VCaP (cell line): ENCODE results near the gene B3GAT2.

Experiments used
- H3K27ac ChIP-seq: fragments of 450-650 bp; 2 replicates; pipeline ENCODE4 v1.5.1; 2017
- TF ChIP-seq, protein P1 (sequence below): fragments of 450-650 bp; conservative IDR thresholded peaks from 2 replicates; pipeline ENCODE4 v1.5.1; 2017; ENCODE audit warnings: mild to moderate bottlenecking, moderate library complexity

The B3GAT2 gene

GRCh38 chr6:70874181-70874913 lies 82.5 kb downstream of the B3GAT2 start:
- TF ChIP-seq, protein P1, sequence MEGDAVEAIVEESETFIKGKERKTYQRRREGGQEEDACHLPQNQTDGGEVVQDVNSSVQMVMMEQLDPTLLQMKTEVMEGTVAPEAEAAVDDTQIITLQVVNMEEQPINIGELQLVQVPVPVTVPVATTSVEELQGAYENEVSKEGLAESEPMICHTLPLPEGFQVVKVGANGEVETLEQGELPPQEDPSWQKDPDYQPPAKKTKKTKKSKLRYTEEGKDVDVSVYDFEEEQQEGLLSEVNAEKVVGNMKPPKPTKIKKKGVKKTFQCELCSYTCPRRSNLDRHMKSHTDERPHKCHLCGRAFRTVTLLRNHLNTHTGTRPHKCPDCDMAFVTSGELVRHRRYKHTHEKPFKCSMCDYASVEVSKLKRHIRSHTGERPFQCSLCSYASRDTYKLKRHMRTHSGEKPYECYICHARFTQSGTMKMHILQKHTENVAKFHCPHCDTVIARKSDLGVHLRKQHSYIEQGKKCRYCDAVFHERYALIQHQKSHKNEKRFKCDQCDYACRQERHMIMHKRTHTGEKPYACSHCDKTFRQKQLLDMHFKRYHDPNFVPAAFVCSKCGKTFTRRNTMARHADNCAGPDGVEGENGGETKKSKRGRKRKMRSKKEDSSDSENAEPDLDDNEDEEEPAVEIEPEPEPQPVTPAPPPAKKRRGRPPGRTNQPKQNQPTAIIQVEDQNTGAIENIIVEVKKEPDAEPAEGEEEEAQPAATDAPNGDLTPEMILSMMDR, result no peak
- H3K27ac ChIP-seq, result peak overlapping the region; percentile 59

- TF ChIP-seq, protein P1, result no peak
- no peak overlapping the region for H3K27ac ChIP-seq
These were observed 84.4 kb downstream of the B3GAT2 start for GRCh38 chr6:70872469-70872868.

- TF ChIP-seq, protein P1, result no peak
- no peak overlapping the region for H3K27ac ChIP-seq
These were observed 92.5 kb downstream of the B3GAT2 start for GRCh38 chr6:70864401-70864800.

- H3K27ac ChIP-seq, result no peak overlapping the region
- TF ChIP-seq, protein P1, result no peak
These were observed 93.5 kb downstream of the B3GAT2 start for GRCh38 chr6:70863343-70863742.

DNA sequence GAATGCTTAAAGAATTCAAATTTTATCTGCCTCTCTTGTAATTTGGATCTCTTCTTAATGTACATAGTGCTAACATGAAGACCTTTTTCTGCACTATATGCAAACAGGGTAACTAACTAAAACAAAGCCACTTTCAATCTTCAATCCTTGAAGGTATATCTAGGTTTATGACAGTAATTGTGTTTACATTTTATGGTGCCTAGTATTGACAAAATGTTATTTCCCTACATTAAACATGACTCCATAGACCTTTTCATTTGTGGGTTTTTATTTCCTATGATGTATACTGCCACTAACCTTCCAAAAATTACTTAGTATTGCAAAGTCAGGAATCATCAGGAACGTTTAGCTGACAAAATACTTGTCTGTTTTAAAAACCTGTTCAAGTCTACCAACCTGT lies 95.9 kb downstream of the B3GAT2 start:
- TF ChIP-seq, protein P1, result no peak
- no peak overlapping the region for H3K27ac ChIP-seq

GRCh38 chr6:70860045-70860444 lies 96.8 kb downstream of the B3GAT2 start:
- TF ChIP-seq, protein P1, result no peak
- H3K27ac ChIP-seq, result no peak overlapping the region

GRCh38 chr6:70857387-70858077 lies 99.3 kb downstream of the B3GAT2 start:
- TF ChIP-seq, protein P1, result no peak
- no peak overlapping the region for H3K27ac ChIP-seq
